Measurements from ENCODE around the gene KRTAP4-3. TPM values are rescaled to one million over a fixed set of nuclear protein-coding genes. Genes with fewer than 3 reads are reported as not detected.

KRTAP4-3 gene
- total RNA-seq, 4 donors from 2014 or later = 1.2 to 54.0 TPM; not detected in 2

- 43% methylated on average over 1 of the region's 1 CpG for WGBS, 2 donors
- no peak for TF ChIP-seq POLR2A (IDR thresholded peaks at IDR 0.05)
- no peak for TF ChIP-seq CTCF (IDR thresholded peaks at IDR 0.05)
- intact Hi-C loops (cut with DNase I; ENCODE audit: low total_unique reads) = no loop called here
- DNase-seq (ENCODE audit: low spot score in 2 of 2) = no peak
- H3K4me3 ChIP-seq (ENCODE audit: low read depth, poor library complexity, severe bottlenecking) = no peak overlapping the region
These were observed 11.0 kb upstream of the KRTAP4-3 start for GRCh38 chr17:41178843-41179616.

GRCh38 chr17:41178341-41178740 is 10.3 kb upstream of the KRTAP4-3 start:
- DNase-seq (ENCODE audit: low spot score in 2 of 2) = no peak
- 89 to 93% methylated on average over 3 of the region's 3 CpGs for WGBS, 2 donors
- H3K4me3 ChIP-seq (ENCODE audit: low read depth, poor library complexity, severe bottlenecking) = no peak overlapping the region
- no peak for TF ChIP-seq POLR2A (IDR thresholded peaks at IDR 0.05)
- TF ChIP-seq CTCF (IDR thresholded peaks at IDR 0.05) = no peak
- intact Hi-C loops (cut with DNase I; ENCODE audit: low total_unique reads) = no loop called here

GRCh38 chr17:41177727-41178271 is 9.8 kb upstream of the KRTAP4-3 start, which contains the start of gene KRTAP4-2:
TSS of gene KRTAP4-2 (minus strand) at chr17:41178221. CDS start at chr17:41178164, 57 bp downstream.
- TF ChIP-seq CTCF (IDR thresholded peaks at IDR 0.05) (no peak), POLR2A (IDR thresholded peaks at IDR 0.05) (no peak)
- intact Hi-C loops (cut with DNase I; ENCODE audit: low total_unique reads) = no loop called here
- H3K4me3 ChIP-seq (ENCODE audit: low read depth, poor library complexity, severe bottlenecking) = no peak within 1 kb of the TSS
- WGBS, 2 donors = 91 to 94% methylated on average over 6 to 7 of the region's 7 CpGs
- no peak for DNase-seq (ENCODE audit: low spot score in 2 of 2)

GRCh38 chr17:41176744-41177387 is 8.8 kb upstream of the KRTAP4-3 start:
- intact Hi-C loops (cut with DNase I; ENCODE audit: low total_unique reads) = no loop called here
- H3K4me3 ChIP-seq (ENCODE audit: low read depth, poor library complexity, severe bottlenecking) = no peak overlapping the region
- TF ChIP-seq POLR2A (IDR thresholded peaks at IDR 0.05) (no peak), CTCF (IDR thresholded peaks at IDR 0.05) (no peak)
- no peak for DNase-seq (ENCODE audit: low spot score in 2 of 2)
- 60 to 74% methylated on average over 3 of the region's 3 CpGs for WGBS, 2 donors

GRCh38 chr17:41171886-41172285 is 3.9 kb upstream of the KRTAP4-3 start:
- TF ChIP-seq CTCF (IDR thresholded peaks at IDR 0.05) (no peak), POLR2A (IDR thresholded peaks at IDR 0.05) (no peak)
- DNase-seq (ENCODE audit: low spot score in 2 of 2) = no peak
- 72 to 78% methylated on average over 2 of the region's 2 CpGs for WGBS, 2 donors
- H3K4me3 ChIP-seq (ENCODE audit: low read depth, poor library complexity, severe bottlenecking) = no peak overlapping the region
- intact Hi-C loops (cut with DNase I; ENCODE audit: low total_unique reads) = no loop called here

Measured in lower leg skin (tissue), 4 donors.